NCI-H1417 treated with DMSO at 0.1 percent for 48 hours (cell line): Measurements from ENCODE around the gene NXNL2.

Source experiments
- DNase-seq: peaks from one replicate; lab custom pipeline; 2025; lab: John Stamatoyannopoulos, UW

The NXNL2 gene

GRCh38 chr9:88578121-88579049 is 43.4 kb downstream of the NXNL2 start:
- DNase-seq: no peak

- no peak for DNase-seq
Observed at GRCh38 chr9:88579050-88579715, 44.2 kb downstream of the NXNL2 start.

DNA sequence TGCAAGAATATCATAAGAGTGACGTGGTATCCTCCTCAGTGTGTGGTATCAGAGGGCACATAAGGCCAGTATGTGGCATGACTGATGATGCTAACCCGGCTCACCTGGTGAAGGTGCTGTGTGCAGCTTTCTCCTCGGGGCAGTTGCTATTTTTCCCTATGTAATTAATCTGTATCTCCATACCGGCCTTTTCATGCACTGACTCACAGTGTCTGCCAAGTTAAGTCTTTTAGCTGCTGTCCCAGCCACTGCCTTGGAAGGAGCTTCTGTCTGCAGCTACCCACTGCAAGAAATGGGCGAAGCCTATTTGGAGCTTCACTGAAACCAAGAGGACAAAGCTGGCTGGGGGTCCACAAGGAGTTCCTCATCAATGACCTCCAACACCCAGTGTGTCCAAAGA is 46.0 kb downstream of the NXNL2 start:
- DNase-seq: no peak

- DNase-seq: no peak
Observed at GRCh38 chr9:88583901-88584596, 49.1 kb downstream of the NXNL2 start.

DNA sequence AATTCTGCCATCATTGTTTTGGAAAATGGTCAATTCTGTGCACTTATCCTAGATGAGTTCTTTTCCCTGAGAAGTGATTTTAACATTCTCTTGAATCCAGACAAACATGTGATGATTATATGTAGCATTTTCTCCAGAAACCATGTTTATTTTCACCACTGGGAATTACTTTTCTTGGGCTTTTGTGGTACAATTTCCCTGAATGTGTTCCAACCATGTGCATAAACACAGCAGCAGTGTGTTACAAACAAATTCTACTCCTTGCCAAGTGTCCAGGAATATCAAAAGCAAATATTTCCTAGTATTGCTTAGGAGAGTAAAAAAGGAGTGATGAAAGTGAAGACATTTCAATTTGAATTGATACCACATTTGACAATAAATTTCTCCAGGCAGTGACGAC is 50.4 kb downstream of the NXNL2 start:
- DNase-seq: no peak

DNA sequence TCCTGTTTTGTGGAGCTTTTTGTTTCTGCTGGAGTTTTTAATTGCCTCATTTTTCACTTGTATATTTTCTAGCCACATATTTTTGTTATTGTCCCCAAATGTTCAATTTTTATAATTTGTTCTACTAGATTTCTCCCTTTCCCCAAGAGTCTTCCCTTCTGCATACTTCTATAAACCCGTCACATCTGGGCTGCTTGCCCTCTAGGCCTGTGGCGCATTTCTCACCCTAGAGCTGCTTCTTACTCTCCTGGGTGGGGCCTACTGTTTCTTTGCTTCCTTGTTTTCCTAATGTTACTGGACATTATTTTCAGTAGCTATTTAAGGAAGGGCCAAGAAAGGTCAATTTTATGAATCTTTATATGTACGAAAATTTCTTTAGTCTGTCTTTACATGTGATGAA is 51.5 kb downstream of the NXNL2 start:
- DNase-seq: no peak

GRCh38 chr9:88587182-88587581 is 52.2 kb downstream of the NXNL2 start:
- no peak for DNase-seq

DNA sequence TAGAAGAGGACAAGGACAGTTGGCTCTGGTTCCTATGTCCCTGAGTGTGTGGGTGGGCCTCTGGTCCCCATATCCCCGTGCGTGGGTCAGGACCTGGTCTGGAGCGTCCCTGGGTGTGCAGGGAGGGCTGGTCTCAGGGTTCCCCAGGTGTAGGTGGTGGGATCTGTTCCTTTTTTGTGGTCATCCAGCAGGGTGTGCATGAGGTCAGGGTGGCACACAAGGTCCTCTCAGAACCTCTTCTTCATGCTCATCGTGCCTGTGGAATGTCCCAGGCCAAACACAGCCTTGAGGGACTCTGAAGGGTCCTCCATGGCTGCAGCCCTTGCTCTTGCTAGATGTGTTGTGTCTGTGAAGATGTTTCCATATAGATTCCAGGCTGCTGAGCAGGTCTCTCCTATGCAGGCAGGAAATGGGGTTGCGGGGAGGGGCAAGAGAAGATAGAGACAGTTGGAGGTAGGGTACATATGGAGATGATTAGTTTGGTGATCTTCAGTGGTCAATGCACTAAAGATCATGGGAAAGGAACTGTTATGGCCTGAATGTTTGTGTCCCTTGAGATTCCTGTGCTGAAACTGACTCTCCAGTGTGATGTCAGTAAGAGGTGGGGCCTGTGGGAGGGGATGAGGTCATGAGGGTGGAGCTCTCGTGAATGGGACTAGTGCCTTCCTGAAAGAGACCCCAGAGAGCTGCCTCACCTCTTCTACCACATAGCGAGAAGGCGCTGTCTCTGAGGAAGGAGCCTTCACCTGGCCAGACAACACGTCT is 53.1 kb downstream of the NXNL2 start:
- DNase-seq: no peak

DNA sequence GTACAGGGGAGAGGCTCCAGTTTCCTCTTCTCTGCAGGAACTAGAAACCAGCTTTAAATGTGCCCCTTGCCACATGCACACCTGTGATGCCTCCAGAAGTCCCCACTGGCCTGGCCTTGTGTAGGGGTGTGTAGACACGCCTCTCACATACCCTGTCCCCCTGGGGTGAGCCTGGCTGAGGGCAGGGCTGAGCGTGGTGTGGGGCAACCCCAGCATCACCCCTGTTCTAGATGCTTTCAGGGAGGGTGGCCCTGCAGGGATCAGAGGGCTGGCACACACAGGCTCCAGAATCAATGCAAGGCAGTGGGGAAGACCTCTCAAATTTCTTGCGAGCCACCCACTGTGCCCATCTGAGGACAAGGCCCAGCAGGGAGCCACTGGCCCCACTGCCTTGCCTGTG is 54.7 kb downstream of the NXNL2 start:
- DNase-seq: no peak

- no peak for DNase-seq
Observed at GRCh38 chr9:88590558-88591146, 55.7 kb downstream of the NXNL2 start.

- no peak for DNase-seq
Observed at GRCh38 chr9:88593537-88594185, 58.7 kb downstream of the NXNL2 start.
